WTC11 (cell line): ENCODE results near the gene NRDC. TPM values are rescaled to one million over a fixed set of nuclear protein-coding genes. Genes with fewer than 3 reads are reported as not detected.

Experiments used
- ATAC-seq: fragments of 200-7000 bp; cut with Tn5 transposase; 2 replicates; pipeline ENCODE4 v1.10.0; 2021; ENCODE audit warnings: mild to moderate bottlenecking, moderate library complexity
- CTCF ChIA-PET: fragments of 300-600 bp; sonication (Branson Sonifier 250); formaldehyde crosslinking; loops from one replicate; lab custom pipeline; 2021; ENCODE audit warnings: antibody characterized with exemption; lab: Charles Lee
- POLR2A ChIA-PET: fragments of 350-600 bp; sonication (Branson Sonifier 250); formaldehyde crosslinking; loops from one replicate; lab custom pipeline; 2021; ENCODE audit warnings: antibody characterized with exemption; lab: Charles Lee
- DNase-seq: peaks from one replicate; pipeline ENCODE4 v3.0.0; 2021; ENCODE audit warnings: low spot score
- H3K27ac Mint-ChIP-seq: 2 replicates; pipeline ENCODE4 v1.8.0; 2021; ENCODE audit warnings: mixed read lengths
- H3K27me3 Mint-ChIP-seq: 2 replicates; pipeline ENCODE4 v1.8.0; 2021; ENCODE audit warnings: low read depth, mild to moderate bottlenecking, moderate library complexity, mixed read lengths
- H3K36me3 Mint-ChIP-seq: 2 replicates; pipeline ENCODE4 v1.8.0; 2021; ENCODE audit warnings: mixed read lengths
- H3K4me1 Mint-ChIP-seq: 2 replicates; pipeline ENCODE4 v1.8.0; 2022; ENCODE audit warnings: mixed read lengths
- H3K4me3 Mint-ChIP-seq: 2 replicates; pipeline ENCODE4 v1.8.0; 2021; ENCODE audit warnings: mild to moderate bottlenecking, moderate library complexity, mixed read lengths
- H3K9me3 Mint-ChIP-seq: 2 replicates; pipeline ENCODE4 v1.8.0; 2021; ENCODE audit warnings: mixed read lengths
- ATF2 ChIP-seq: sonication (generic); formaldehyde crosslinking; IDR thresholded peaks from 2 replicates; pipeline ENCODE4 v1.8.1; 2022; ENCODE audit warnings: low read depth, missing genetic modification reagents, borderline replicate concordance
- ATF3 ChIP-seq: sonication (generic); formaldehyde crosslinking; conservative IDR thresholded peaks from 2 replicates; pipeline ENCODE4 v1.8.1; 2022; ENCODE audit warnings: mild to moderate bottlenecking, missing genetic modification reagents
- CDX4 ChIP-seq: fragments of 250-450 bp; sonication (Bioruptor Pico); IDR thresholded peaks from 2 replicates; pipeline ENCODE4 v1.9.0; 2021; ENCODE audit warnings: moderate library complexity, mild to moderate bottlenecking, inconsistent platforms, borderline replicate concordance
- ERG ChIP-seq: fragments of 250-450 bp; sonication (Bioruptor Pico); IDR thresholded peaks from 2 replicates; pipeline ENCODE4 v1.8.0; 2021; ENCODE audit warnings: mild to moderate bottlenecking
- GTF2I ChIP-seq: fragments of 250-450 bp; sonication (Bioruptor Pico); conservative IDR thresholded peaks from 2 replicates; pipeline ENCODE4 v1.4.0; 2021; ENCODE audit warnings: mild to moderate bottlenecking
- HMGA2 ChIP-seq: fragments of 250-450 bp; sonication (Bioruptor Pico); IDR thresholded peaks from 2 replicates; pipeline ENCODE4 v1.4.0; 2021; ENCODE audit warnings: mild to moderate bottlenecking, moderate library complexity
- HMGXB4 ChIP-seq: sonication (generic); formaldehyde crosslinking; IDR thresholded peaks from 2 replicates; pipeline ENCODE4 v1.8.1; 2023; ENCODE audit warnings: mild to moderate bottlenecking, moderate library complexity, missing genetic modification reagents
- IRF2 ChIP-seq: sonication (generic); formaldehyde crosslinking; IDR thresholded peaks from 2 replicates; pipeline ENCODE4 v1.8.0; 2022; ENCODE audit warnings: low read depth, missing genetic modification reagents, borderline replicate concordance
- JAZF1 ChIP-seq: fragments of 250-450 bp; sonication (Bioruptor Pico); IDR thresholded peaks from 2 replicates; pipeline ENCODE4 v1.9.0; 2021; ENCODE audit warnings: moderate library complexity, mild to moderate bottlenecking, inconsistent platforms
- JUN ChIP-seq: sonication (generic); formaldehyde crosslinking; IDR thresholded peaks from 2 replicates; pipeline ENCODE4 v1.8.0; 2023; ENCODE audit warnings: mild to moderate bottlenecking, missing genetic modification reagents
- KAT7 ChIP-seq: sonication (generic); formaldehyde crosslinking; IDR thresholded peaks from 2 replicates; pipeline ENCODE4 v1.8.1; 2023; ENCODE audit warnings: missing genetic modification reagents, mild to moderate bottlenecking, borderline replicate concordance
- MAX ChIP-seq: sonication (generic); formaldehyde crosslinking; IDR thresholded peaks from 2 replicates; pipeline ENCODE4 v1.8.0; 2022; ENCODE audit warnings: mild to moderate bottlenecking, missing genetic modification reagents
- MLX ChIP-seq: sonication (generic); formaldehyde crosslinking; IDR thresholded peaks from 2 replicates; pipeline ENCODE4 v1.8.1; 2023; ENCODE audit warnings: mild to moderate bottlenecking, missing genetic modification reagents, moderate library complexity
- NFE2L1 ChIP-seq: sonication (generic); formaldehyde crosslinking; IDR thresholded peaks from 2 replicates; pipeline ENCODE4 v1.8.1; 2023; ENCODE audit warnings: missing genetic modification reagents
- NR1H2 ChIP-seq: sonication (generic); formaldehyde crosslinking; IDR thresholded peaks from 2 replicates; pipeline ENCODE4 v1.9.0; 2021; ENCODE audit warnings: mild to moderate bottlenecking, moderate library complexity, missing genetic modification reagents
- PRDM15 ChIP-seq: sonication (generic); formaldehyde crosslinking; IDR thresholded peaks from 2 replicates; pipeline ENCODE4 v1.8.0; 2022; ENCODE audit warnings: missing genetic modification reagents
- TCF7 ChIP-seq: sonication (generic); formaldehyde crosslinking; IDR thresholded peaks from 2 replicates; pipeline ENCODE4 v1.8.0; 2022; ENCODE audit warnings: mild to moderate bottlenecking, low read depth, missing genetic modification reagents, moderate library complexity
- TP53 ChIP-seq: sonication (generic); formaldehyde crosslinking; IDR thresholded peaks from 2 replicates; pipeline ENCODE4 v1.8.1; 2023; ENCODE audit warnings: mild to moderate bottlenecking, missing genetic modification reagents
- ZNF671 ChIP-seq: fragments of 250-450 bp; sonication (Bioruptor Pico); IDR thresholded peaks from 2 replicates; pipeline ENCODE4 v1.8.0; 2021; ENCODE audit warnings: mild to moderate bottlenecking
- ZSCAN18 ChIP-seq: fragments of 250-450 bp; sonication (Bioruptor Pico); IDR thresholded peaks from 2 replicates; pipeline ENCODE4 v2.1.2; 2022; ENCODE audit warnings: mild to moderate bottlenecking, moderate library complexity
- total RNA-seq: library from RNA; stranded (reverse); gene quantifications from 3 replicates; pipeline ENCODE4 v1.2.3, GENCODE V29; 2021

The NRDC gene
- total RNA-seq, 1 experiment from 2014 or later = 201 TPM

GRCh38 chr1:51840182-51840581 is 38.3 kb downstream of the NRDC start:
- CTCF ChIA-PET = no interaction called here
- H3K4me1 Mint-ChIP-seq = peaks cover 19% of the 10 kb centered on the region

More at GRCh38 chr1:51840182-51840581, 38.3 kb downstream of the NRDC start:
- POLR2A ChIA-PET = no interaction called here
- H3K27me3 Mint-ChIP-seq = no peaks in the 10 kb centered on the region
- H3K27ac Mint-ChIP-seq = no peak overlapping the region
- no peaks in the 10 kb centered on the region for H3K9me3 Mint-ChIP-seq
- no peak overlapping the region for H3K4me3 Mint-ChIP-seq
- DNase-seq = no peak
- no peak for ATAC-seq
- peaks cover 21% of the 10 kb centered on the region for H3K36me3 Mint-ChIP-seq
- TF ChIP-seq IRF2 = no peak
- TF ChIP-seq ATF3 (CRISPR knock-in tag) = no peak
- no peak for TF ChIP-seq KAT7 (CRISPR knock-in tag)
- TF ChIP-seq NR1H2 (CRISPR knock-in tag) = no peak
- TF ChIP-seq CDX4 (CRISPR knock-in tag) = no peak
- TF ChIP-seq ZSCAN18 (CRISPR knock-in tag) = no peak
- TF ChIP-seq MLX (CRISPR knock-in tag) = no peak
- no peak for TF ChIP-seq ZNF671 (CRISPR knock-in tag)
- TF ChIP-seq NFE2L1 (CRISPR knock-in tag) = no peak
- TF ChIP-seq TCF7 (CRISPR knock-in tag) = no peak
- TF ChIP-seq PRDM15 (CRISPR knock-in tag) = no peak
- TF ChIP-seq JAZF1 (CRISPR knock-in tag) = no peak
- no peak for TF ChIP-seq GTF2I (CRISPR knock-in tag)
- TF ChIP-seq TP53 (CRISPR knock-in tag) = no peak
- TF ChIP-seq JUN (CRISPR knock-in tag) = no peak
- no peak for TF ChIP-seq ATF2
- no peak for TF ChIP-seq MAX (CRISPR knock-in tag)
- no peak for TF ChIP-seq HMGXB4 (CRISPR knock-in tag)
- TF ChIP-seq HMGA2 = no peak
- TF ChIP-seq ERG = no peak
